GM19467 (cell line): ENCODE data around the gene PDHB.

Experiments
- ATAC-seq: cut with Tn5 transposase; IDR thresholded peaks from one replicate; pipeline ENCODE4 v1.9.1; 2021; ENCODE audit warnings: mild to moderate bottlenecking, moderate library complexity; ENCODE audit not compliant: unreplicated experiment

PDHB gene

DNA sequence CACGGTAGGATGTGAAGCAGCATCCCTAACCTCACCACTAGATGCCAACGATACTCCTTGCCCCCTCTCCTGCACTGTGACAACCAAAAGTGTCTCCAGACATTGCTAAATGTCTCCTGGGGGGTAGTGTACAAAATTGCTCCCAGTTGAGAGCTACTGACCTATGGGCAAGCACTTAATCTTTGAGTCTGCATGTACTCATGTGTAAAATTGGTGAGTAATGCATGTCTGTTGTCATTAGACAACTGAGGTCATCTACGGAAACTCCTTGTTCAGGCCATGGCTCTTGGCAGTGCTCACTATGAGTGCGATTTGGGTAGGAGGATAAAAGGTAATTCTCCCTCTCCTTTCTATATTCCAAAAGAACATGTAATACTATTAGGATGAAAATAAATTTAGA lies 29.2 kb downstream of the PDHB start:
- no peak for ATAC-seq

- no peak for ATAC-seq
Measured at GRCh38 chr3:58403513-58404109, 30.0 kb downstream of the PDHB start.

DNA sequence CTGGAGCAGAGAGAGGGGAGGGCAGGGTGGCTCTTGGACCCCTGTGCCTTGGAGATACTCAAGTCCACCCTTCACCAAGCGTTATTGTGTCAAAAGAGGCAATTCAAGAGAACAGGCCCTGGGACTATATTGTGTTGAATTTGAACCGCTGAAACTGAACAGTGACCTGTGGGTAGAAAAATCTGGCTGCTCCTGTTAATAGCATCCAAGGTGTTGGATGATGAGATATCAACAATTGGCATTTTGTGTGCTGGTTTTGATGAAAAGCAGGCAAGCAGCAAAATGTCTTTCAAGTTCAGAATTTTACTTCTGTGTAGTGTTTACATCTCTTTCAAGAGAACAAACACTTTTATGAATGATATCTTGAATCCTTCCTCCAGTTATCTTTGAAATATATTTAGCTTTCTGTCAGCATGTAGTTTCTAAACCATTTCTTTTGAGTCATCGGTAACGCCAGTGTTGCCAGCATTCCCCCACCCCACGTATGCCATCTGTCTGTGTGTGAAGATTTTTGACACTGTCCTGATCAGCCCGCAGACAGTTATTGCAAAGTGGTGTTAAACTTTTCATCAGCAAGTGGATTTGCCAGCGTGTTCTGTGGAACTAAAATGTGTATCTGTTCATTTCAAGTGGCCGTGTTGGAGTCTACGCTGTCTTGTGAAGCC lies 34.8 kb downstream of the PDHB start:
- ATAC-seq: no peak

GRCh38 chr3:58394339-58394738 lies 39.3 kb downstream of the PDHB start:
- ATAC-seq: no peak

DNA sequence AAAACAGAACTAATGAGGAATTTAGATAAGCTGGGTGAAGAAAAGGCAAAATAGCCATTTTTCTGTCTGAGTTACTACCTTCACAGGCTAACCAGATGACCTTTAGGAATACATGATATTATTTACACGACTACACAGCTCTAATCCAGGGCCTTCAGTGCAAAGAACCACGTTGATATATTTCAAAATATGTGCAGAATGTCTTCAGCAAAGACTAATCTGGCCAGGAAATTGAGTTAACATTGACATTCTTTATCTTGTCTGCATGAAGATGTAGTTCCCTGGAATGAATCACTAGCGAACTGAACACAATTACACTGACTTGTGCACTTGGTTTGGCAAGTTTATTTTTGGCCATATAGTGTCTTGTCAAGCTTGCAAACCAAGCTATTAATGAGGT lies 41.5 kb downstream of the PDHB start:
- no peak for ATAC-seq

GRCh38 chr3:58391156-58391865 lies 42.3 kb downstream of the PDHB start:
- no peak for ATAC-seq

- ATAC-seq: no peak
Measured at GRCh38 chr3:58388550-58389091, 45.0 kb downstream of the PDHB start.

GRCh38 chr3:58387650-58388546 lies 45.7 kb downstream of the PDHB start:
- no peak for ATAC-seq

DNA sequence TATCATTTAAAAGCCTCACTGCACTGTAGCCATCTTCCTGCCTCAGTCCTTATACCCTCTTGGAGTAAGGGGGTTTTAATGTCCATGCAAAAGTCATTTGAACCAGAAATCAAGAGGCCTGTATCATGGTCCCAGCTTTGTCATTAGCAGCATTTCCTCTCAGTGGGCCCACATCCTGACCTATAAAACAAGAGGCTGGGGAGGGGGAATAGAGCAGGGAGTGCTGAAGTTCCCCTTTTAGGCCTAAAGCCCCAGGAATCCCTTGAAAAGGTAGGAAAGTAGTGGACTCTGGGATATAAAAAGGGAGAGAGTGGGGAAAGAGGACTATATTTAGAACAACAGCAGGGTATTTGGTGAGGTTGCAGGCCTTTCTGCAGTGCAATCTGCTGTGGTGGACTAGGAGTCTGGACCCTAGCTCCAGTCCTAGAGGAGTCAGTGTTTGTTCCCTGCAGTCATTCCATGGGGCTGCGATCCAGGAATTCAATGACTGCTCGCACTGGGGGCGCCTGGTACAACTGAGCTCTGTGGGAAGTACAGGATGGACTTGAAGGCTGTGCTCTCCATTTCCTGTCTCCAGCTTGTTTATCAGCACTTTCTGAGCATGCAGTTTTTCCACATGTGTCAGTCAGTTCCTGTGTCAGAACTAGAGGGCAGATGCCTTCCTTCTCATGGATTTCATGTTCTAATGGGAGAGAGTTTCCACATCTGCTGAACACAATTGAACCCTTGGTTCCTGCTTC lies 46.8 kb downstream of the PDHB start:
- ATAC-seq: no peak

GRCh38 chr3:58384381-58385090 lies 49.1 kb downstream of the PDHB start:
- no peak for ATAC-seq

- no peak for ATAC-seq
Measured at GRCh38 chr3:58383904-58384303, 49.7 kb downstream of the PDHB start.

- no peak for ATAC-seq
Measured at GRCh38 chr3:58383476-58383875, 50.2 kb downstream of the PDHB start.

DNA sequence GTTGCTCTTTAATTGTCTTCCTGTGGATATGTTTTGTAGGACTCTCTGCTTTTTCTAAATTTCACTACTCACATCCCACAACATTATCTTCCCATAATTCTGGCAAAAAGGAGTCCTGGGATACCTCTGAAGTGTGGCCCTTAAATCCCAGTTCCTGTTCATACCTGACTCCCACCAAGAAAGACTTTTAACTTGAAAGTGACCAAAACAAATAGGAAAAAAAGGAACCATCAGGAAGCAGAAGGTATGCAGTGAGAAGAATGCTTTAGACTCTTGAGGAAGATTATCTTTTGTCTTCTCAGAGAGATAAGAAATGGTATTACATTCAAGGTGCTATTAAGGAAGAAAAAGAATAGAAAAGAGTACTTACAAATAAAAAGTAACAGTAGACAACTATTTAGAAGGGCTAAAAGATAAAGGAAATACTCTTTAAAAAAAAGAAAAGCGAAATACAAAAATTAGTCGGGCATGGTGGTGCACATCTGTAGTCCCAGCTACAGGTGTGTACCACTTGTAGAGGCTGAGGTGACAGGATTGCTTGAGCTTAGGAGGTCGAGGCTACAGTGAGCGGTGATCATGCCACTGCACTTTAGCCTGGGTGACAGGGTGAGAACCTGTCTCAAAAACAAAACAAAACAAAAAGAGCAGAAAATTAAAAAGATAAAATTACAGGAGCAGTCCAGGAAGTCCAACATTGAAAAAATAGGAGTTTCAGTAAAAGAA lies 54.1 kb downstream of the PDHB start:
- ATAC-seq: no peak

DNA sequence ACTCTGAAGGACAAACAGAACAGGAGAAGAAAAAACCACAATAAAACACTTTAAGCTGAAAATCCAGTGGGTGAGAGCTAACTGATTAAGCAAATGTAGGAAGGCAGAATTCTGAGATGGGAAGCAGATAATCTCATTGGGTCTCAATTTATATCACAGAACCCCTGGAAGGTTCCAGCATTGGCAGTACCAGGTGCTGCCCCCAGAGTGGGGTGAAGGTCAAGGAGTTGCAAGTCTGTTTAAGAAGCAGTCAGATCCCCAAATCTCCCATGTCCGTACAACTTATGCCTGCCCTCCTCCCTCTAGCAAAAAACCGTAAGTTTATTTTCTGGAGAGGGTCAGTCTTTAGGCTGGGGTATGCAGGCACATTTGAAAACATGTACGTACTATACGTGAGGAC lies 55.9 kb downstream of the PDHB start:
- no peak for ATAC-seq
